HG03457 (cell line): ENCODE results near the gene MAPT.

Experiments
- ATAC-seq: cut with Tn5 transposase; IDR thresholded peaks from one replicate; pipeline ENCODE4 v1.9.1; 2021; ENCODE audit warnings: moderate number of reproducible peaks; ENCODE audit not compliant: unreplicated experiment

The MAPT gene

GRCh38 chr17:45969726-45970125, 75.4 kb downstream of the MAPT start:
- no peak for ATAC-seq

GRCh38 chr17:45970659-45971058, 76.3 kb downstream of the MAPT start:
- no peak for ATAC-seq

- ATAC-seq = no peak
Measured at GRCh38 chr17:45971698-45972141, 77.4 kb downstream of the MAPT start.

- no peak for ATAC-seq
Measured at GRCh38 chr17:45972531-45972930, 78.2 kb downstream of the MAPT start.

- no peak for ATAC-seq
Measured at GRCh38 chr17:45973099-45973780, 78.9 kb downstream of the MAPT start.

GRCh38 chr17:45973946-45974859, 79.8 kb downstream of the MAPT start:
- ATAC-seq = no peak

- ATAC-seq = no peak
Measured at GRCh38 chr17:45974916-45975630, 80.7 kb downstream of the MAPT start.

GRCh38 chr17:45975640-45976295, 81.4 kb downstream of the MAPT start:
- no peak for ATAC-seq

- ATAC-seq = no peak
Measured at GRCh38 chr17:45976391-45976754, 82.0 kb downstream of the MAPT start.

GRCh38 chr17:45976755-45977505, 82.6 kb downstream of the MAPT start:
- ATAC-seq = no peak

- ATAC-seq = no peak
Measured at GRCh38 chr17:45977506-45977824, 83.1 kb downstream of the MAPT start.

GRCh38 chr17:45977976-45978626, 83.7 kb downstream of the MAPT start:
- no peak for ATAC-seq

- no peak for ATAC-seq
Measured at GRCh38 chr17:45979137-45979536, 84.8 kb downstream of the MAPT start.

- no peak for ATAC-seq
Measured at GRCh38 chr17:45980855-45981254, 86.5 kb downstream of the MAPT start.

GRCh38 chr17:45981306-45981705, 87.0 kb downstream of the MAPT start:
- ATAC-seq = no peak

GRCh38 chr17:45982791-45983613, 88.6 kb downstream of the MAPT start:
- no peak for ATAC-seq

- no peak for ATAC-seq
Measured at GRCh38 chr17:45983614-45984310, 89.4 kb downstream of the MAPT start.

- ATAC-seq = no peak
Measured at GRCh38 chr17:45984368-45984767, 90.0 kb downstream of the MAPT start.
